HG02840 (cell line): ENCODE measurements around the gene BAIAP2L2.
"Not testable (repeated sequence)": the region's sequence is repeated elsewhere in the genome, so short reads cannot be mapped to it uniquely, and the experiment has no call there.

Experiments used
- ATAC-seq: cut with Tn5 transposase; IDR thresholded peaks from one replicate; pipeline ENCODE4 v1.9.1; 2021; ENCODE audit warnings: mild to moderate bottlenecking, moderate library complexity, moderate number of reproducible peaks; ENCODE audit not compliant: unreplicated experiment, low FRiP score

The BAIAP2L2 gene

DNA sequence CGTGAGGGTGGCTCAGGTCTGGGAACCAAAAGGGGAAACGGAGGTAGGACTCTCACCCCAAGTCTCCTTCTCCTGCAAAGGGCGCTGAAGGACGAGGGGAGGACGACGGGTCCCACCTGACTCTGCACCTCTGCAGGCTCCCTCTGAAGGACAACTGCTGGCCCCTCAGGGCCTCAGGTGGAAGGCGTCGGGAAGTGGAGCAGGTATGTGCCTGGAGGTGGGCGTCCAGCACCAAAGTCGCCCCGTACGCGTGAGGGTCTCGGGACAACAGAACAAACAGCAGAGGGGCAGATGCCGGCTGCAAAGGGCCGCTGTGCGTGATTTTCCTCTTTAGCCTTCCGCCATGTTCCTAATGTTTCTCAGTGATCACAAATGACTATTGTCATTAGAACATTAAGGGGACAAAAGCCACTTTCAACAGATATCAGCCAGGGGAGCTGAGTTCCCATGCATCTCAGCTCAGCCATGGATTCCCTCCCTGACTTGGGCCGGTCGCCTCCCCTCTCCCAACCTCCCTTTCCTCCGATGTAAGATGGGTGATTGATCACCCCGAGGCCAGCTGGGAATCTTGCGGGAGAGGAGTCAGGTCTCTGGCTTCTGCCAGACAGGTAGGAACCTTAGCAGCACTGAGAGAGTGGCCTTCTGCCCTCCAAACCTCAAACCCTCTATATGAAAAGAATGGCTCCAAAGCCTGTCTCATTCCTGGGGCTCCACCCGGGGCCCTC is 27.3 kb downstream of the BAIAP2L2 start:
- ATAC-seq: no peak

DNA sequence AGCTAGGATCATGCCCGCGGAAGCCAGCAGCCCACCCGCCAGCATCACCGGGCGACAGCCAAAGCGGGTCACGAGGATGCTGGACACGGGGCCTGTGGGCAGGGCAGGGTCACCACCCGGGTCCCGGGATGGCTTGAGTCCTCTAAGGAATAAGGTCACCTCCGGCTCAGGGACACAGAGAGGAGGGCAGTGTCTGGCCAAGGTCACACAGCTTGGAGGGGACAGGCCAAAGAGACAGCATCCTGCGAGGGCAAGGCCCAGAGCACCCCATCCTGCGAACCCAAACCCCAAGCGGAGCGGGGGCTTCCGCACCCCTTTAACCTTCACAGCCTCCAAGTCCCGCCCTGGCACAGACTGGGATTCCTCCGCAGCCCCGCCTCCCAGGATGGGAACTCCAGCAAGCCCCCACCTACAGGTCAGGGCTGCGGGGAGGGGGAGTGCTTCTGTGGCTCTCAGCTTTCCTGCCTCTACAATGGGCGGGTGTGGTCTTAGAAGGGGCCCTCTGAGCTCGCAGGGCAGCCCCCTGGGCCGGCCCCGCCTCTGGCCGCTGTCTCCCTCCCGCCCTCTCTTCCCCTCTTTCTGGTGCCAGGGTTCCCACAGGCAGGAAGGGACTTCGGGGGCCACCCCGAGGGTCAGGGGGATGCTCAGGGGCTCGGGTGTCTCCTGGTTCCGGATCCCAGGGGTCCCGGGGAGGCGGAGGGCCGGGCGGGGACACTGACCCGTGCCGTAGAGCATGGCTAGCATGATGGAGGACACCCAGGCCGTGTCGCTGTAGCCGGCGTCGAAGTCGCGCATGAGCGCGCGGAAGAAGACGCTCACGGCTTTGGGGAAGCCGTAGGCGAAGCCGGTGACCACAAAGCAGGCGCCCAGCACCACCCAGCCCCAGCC is 28.3 kb downstream of the BAIAP2L2 start:
- ATAC-seq: no peak

DNA sequence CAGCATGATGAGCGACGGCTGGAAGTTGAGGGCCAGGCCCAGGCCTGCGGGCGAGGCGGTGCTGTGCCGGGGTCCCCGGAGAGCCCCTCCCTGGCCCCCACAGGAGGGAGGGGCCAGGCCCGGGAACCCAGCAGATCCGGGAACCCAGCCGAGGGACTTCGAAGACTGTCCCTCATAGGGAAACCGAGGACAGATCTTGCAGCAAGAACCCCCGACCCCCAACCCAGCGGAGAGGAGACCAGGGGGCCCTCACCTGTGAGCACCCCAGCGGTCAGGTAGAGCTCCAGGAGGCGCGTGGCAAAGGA is 28.9 kb downstream of the BAIAP2L2 start:
- no peak for ATAC-seq

DNA sequence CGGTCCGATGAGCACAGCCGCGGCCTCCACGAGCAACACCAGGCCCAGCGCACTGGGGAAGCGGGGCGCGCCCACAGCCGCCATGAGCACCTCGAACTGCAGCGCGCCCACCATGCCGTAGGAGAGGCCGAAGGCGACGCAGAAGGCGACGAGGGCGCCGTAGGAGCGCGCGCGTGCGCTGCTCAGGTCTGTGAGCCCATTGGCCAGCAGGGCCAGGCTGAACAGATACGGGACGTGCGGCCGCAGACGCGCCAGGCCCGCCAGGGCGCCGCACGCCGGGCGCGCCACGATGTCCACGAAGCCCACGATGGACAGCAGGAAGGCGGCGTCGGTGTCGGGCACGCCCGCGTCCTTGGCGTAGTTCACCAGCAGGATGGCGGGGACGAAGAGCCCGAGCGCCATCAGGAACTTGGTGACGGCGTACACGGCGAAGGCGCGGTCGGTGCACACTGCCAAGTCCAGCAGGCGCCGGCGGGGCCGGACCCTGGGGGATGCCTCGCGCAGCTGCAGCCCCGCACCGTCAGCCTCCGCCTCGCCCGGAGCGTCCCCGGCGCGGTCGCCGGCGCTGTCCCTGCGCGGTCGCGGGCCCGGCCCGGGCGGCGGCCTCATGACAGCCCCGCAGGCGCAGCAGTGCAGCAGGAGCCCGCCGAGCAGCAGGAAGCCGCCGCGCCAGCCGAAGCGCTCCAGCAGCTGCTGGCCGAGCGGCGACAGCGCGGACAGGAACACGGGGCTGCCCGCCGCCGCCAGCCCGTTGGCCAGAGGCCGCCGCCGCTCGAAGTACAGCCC is 29.4 kb downstream of the BAIAP2L2 start:
- no peak for ATAC-seq

DNA sequence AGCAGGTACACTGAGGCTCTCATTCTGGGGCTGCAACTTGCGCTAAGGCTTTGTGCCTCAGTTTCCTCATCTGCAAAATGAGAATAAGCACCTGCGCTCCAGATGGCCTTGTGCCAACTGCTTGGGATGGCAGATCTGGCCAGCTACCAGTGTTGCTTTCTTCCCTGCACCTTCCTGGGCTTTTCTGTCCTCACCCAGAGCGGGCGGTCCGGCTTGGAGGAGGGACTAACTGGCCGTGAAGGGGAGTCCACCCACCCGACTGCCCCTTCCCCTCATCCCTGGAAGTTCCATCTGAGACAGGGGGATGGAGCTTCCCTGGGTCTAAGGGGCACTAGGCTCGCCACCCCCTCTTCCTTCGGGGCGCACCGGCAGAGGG is 30.0 kb downstream of the BAIAP2L2 start:
- no peak for ATAC-seq

DNA sequence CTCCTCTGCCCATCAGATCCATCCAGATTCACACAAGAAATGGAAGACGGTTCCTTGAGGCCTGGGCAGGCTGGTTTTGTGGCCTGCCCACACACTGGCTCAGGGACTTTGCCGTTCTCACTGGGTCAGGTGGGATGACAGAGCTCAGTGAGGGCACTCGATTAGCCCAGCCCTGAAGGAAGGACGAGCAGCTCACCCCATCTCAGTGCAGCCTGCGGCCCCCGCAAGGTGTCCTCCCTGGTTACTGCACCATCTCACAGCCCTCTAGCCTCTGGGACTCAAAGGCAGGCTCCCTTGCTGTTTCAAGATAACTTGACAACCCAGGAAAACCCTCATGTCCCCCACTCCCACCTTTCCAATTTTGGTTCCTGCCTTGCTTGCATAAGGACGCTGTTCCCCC is 30.7 kb downstream of the BAIAP2L2 start:
- ATAC-seq: no peak

DNA sequence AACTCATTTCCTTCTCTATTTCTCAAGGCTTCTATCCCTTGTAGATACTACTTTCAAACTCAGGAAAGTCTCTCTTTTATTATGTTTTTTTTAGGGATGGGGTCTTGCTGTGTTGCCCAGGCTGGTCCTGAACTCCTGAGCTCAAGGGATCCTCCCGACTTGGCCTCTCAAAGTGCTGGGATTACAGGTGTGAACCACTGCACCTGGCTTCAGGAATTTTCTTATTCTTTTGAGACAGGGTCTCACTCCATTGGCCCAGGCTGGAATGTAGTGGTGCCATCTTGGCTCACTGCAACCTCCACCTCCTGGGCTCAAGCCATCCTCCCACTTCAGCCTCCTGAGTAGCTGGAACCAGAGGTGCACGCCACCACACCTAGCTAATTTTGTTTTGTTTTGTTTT is 31.3 kb downstream of the BAIAP2L2 start:
- not testable (repeated sequence) for ATAC-seq

DNA sequence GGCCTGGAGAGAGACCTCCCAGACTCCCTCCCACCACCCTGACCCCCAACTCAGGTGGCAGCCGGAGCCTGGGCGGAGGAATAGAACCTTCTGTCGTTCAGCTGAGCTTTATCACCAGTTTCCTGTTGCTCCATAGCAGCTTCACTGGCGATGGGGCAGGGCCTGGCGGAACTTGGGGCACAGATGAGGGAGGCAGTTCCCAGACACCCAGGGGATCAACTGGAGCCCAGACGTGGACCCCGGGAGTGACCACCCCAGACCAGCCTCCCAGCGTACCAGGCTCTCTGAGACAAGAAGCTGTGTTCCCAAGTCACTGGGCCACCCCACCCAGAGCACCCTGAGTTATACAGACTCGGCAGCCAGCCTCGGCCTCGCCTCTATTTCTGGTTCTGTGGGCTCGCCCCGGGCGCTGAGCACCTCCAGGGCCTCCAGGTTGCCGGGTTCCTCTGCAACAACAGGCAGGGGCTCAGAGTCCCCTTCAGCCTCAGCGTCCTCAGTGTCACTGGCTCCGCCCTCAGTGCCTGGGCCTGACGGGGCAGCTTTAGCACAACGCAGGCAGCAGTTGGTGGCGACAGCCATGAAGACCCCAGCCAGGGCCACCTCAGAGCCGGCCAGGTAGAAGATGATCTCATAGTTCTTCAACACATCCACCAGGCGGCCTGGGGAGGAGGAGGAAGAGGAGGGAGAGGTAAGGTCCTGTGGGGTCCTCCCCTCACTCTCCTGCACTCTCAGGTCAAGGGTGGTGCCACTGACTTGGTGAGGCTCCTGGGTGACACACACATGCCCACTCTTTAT is 32.2 kb downstream of the BAIAP2L2 start:
- no peak for ATAC-seq

DNA sequence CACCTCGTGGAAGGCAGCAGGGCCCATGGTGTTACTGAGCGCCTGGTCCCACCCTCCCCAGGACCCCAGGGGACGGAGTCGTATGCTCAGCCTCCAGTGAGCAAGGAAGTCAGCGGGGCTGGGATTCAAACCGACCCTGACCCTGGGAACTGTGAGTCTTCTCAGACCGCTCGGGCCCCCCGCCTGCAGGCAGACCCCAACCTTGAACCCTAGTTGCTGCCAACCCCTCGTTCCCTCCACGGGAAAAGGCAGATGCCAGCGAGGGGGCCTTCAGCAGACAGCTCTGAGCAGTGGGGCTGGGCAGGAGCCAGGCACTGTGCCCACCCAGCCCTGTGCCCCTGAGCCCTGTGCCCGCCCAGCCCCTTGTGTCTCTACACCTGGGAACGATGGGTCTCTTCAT is 32.9 kb downstream of the BAIAP2L2 start:
- ATAC-seq: no peak

DNA sequence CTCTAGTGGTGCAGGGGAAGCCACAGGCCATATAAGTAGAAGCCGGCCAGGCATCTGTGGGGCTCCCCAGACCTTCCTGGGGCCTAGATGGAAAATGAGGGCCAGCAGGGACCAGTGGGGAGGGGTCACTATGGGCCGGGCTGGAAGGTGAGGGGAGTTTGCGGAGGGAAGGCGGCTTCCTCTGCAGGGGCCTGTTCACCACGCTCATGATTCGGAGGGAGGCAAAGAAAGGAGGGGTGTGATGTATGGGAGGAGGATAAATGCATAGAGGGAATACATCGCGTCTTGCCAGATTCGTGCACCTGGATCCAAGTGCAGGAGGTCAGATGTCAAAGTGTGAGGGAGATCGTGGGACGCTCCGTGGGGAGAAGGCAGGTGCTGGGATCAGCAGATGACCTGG is 33.4 kb downstream of the BAIAP2L2 start:
- no peak for ATAC-seq

DNA sequence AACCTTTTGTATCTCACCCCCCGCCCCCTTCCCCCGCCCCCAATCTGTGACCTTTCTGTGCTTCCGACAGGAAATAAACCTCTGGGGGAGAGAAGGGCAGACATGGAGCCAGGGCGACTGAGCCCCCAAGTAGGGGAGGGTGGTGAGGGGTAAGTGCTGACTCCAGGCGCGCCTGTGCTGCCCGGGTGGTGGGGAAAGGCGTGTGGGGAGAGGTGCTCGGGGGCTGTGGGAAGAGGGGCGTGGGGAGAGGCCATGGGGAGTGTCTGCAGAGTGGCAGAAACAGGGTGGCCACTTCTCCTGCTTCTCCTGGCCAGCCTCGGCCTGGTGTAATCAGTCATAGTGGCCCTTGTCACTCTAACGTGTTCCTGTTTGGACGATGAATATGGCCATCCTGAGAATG is 34.5 kb downstream of the BAIAP2L2 start:
- ATAC-seq: no peak

DNA sequence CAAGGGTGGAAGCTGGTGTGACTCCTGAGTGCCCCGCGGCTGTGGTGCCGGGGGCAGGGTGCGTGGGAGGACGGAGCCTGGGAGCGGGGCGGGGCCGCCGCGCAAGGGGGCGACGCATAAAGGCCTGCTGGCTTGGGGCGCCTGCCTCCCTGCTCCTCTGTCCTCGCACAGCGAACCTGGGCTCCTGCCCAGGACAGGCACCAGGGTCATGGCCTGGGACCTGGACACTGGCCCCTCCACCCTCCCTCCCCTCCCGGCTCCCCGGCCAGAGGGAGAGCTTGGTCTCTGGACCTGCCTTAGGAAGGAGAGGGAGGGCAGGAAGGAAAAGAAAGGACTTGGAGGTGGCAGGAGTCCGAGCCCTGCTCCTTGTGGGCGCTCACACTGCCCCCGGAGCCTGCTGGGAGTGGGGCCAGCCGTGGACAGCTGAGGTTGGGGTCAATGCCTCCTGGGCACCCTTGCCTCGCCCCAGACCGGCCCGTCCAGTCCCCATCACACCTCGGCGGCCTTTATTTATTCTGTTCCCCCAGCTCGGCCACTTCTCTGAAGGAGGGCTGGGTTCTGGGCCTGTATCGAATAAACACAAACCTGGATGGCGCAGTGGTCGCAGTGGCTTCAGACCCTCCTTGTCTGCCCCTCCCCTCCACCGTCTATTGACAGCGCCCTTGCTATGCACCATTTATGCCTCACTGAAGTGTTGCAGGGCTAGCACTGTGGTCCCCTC is 35.2 kb downstream of the BAIAP2L2 start:
- no peak for ATAC-seq

DNA sequence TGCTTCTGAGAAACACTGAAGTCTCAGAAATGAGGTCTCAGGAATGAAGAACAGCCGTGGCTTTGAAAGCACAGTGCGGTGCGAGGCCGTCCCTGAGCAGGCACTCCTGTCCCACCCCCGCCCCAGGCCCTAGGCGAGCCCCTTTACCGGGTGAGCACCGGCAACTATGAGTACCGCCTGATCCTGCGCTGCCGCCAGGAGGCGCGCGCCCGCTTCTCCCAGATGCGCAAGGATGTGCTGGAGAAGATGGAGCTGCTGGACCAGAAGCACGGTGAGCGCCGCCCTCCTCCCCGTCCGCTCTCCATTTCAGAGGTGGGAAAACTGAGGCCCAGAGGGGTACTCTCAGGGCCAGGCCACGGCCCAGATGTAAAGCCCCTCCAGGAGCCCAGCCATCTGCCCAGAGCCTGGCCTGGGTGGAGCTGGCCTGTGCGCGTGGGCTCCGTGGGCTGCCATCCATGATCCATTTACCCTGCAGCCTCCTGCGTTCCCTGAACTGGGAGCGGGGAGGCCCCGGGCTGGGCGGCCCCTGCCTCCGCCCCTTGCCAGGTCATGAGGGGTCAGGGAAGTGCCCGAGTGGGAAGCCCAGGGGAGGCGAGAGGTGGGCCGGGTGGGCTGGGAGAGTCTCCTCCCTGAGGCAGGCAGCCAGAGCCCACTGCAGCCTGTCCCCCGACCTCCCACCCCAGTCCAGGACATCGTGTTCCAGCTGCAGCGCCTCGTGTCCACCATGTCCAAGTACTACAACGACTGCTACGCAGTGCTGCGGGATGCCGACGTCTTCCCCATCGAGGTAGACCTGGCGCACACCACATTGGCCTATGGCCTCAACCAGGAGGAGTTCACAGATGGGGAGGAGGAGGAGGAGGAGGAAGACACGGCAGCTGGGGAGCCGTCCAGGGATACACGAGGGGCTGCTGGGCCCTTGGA is 36.0 kb downstream of the BAIAP2L2 start:
- no peak for ATAC-seq

DNA sequence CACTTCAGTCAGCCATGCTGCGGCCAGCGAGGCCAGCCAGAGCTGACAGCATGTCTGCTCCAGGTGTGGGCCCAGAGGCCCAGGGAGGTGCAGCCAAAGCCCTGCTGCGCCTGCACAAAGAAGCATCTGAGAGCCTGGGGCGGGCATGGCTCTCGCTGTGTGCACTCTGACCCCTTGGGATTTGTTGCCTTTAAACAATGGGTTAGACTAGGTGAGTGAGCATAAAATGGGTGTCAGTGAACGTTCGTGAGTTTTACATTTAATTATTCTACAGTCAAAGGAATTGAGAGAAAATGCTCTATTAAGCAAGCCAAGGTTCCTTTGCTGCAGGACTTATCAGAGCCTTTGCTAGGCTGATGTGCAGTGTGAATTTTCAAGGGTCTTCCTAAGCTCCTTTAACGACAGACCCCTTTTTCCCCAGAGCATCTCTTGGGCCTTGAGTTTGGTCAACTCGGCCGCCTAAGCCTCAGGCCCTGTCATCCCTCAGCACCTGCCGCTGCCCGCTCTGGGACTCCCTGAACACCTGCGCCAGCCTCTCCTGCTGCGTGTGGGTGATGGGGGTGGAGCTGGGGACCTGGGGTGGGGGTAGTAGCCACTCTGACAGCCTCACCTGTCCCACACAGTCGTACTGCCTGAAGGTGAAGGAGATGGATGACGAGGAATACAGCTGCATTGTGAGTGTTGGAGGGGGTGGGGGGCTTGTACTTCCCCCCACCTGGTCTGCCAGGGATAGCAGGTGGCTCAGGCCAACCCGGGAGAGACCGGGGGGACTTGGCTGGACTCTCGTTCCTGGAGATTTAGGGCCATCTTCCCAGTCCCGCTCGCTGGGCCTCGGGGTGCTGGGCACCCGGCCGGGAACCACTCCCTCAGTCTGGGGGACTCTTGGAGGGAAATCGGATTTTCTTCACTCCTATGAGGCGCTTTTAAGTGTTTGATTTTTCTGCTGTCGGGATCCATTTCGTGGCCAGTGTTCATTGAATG is 37.0 kb downstream of the BAIAP2L2 start:
- ATAC-seq: no peak

DNA sequence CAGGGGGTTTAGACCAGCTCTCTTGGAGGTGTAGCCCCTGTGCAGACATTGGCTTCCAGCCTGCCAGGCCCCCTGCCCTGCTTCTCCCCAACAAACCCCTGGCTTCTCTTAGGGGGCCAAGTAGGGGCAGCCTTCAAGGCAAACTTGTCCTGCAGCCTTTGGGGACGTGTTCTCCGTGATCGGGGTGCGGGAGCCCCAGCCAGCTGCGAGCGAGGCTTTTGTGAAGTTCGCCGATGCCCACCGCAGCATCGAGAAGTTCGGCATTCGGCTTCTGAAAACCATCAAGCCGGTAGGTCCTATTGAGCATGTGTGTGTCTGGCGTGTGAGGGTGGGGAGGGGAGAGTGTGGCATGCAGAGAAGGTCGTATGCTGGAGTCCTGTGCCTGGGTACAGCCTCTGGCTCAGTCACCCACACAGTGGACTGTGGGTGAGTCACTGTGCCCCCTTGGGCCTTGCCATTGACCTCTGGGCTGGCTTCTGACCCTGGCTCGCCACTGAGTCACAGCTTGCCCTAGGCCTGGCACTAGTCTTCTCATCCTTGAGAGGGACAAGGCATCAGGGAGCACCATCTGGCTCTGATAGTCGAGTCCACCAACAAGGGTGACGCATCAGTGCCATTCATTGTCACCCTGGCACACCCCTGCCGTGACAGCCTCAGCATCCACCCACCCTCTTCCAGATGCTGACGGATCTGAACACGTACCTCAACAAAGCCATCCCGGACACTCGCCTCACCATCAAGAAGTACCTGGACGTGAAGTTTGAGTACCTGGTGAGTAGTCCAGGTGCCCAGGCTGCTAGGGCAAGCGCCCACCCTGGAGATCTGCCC is 37.9 kb downstream of the BAIAP2L2 start:
- ATAC-seq: no peak

DNA sequence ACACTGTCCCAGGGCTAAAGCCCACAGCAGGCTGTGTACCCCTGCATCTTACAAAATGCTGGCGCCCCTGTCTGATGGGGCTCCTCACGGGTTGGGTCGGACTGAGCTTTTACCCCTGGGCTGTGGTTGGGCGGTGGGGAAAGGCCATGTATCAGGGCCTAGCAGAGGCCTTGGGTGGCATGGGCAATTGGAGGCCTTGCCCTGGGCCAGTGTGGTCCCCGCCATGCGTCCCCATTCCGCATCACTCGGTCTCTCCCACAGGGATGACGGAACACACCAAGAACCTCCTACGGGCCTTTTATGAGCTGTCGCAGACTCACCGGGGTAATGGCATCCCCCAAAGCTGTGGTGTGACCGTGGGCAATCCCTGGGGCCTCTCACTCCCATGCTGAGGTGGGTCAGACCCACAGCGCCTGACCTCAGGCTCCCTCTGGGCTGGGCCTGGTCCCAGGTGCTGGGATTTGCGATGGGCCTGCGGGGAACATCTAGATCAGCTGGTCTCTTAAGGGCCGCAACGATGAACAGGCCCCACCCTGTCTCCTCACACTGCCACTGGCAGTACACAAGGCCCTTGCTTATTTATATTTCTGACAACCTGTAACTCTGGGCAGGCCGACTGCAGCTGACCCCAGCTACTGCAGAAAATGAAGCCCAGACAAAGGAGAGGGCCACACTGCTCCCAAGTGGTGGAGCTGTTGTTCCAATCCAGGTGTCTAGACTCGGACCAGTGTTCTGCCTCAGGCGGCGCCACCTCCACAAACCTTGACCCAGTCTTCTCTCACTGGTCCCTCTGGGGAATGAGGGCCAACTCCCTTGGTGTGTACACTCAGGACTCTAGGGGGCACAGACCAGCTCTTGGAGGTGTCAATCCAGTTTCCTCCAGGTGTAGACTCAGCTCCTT is 38.8 kb downstream of the BAIAP2L2 start:
- ATAC-seq: no peak
